VCaP (cell line): ENCODE results near the gene ASAP2.
"Not testable (repeated sequence)": the region's sequence is repeated elsewhere in the genome, so short reads cannot be mapped to it uniquely, and the experiment has no call there.

Source experiments
- H3K27ac ChIP-seq: fragments of 450-650 bp; 2 replicates; pipeline ENCODE4 v1.5.1; 2017
- CTCF ChIP-seq: fragments of 450-650 bp; conservative IDR thresholded peaks from 2 replicates; pipeline ENCODE4 v1.5.1; 2017; ENCODE audit warnings: mild to moderate bottlenecking, moderate library complexity

Gene ASAP2

GRCh38 chr2:9266711-9267110, 60.1 kb downstream of the ASAP2 start:
- TF ChIP-seq CTCF: no peak
- no peak overlapping the region for H3K27ac ChIP-seq

GRCh38 chr2:9267286-9267685, 60.7 kb downstream of the ASAP2 start:
- not testable (repeated sequence) for H3K27ac ChIP-seq

- H3K27ac ChIP-seq: no peak overlapping the region
- no peak for TF ChIP-seq CTCF
Observed at GRCh38 chr2:9268301-9269080, 61.9 kb downstream of the ASAP2 start.

- no peak for TF ChIP-seq CTCF
- H3K27ac ChIP-seq: no peak overlapping the region
Observed at GRCh38 chr2:9269295-9269694, 62.7 kb downstream of the ASAP2 start.

GRCh38 chr2:9269695-9270360, 63.2 kb downstream of the ASAP2 start:
- TF ChIP-seq CTCF: no peak
- no peak overlapping the region for H3K27ac ChIP-seq

GRCh38 chr2:9271091-9271490, 64.5 kb downstream of the ASAP2 start:
- H3K27ac ChIP-seq: no peak overlapping the region
- TF ChIP-seq CTCF: no peak

- H3K27ac ChIP-seq: no peak overlapping the region
- no peak for TF ChIP-seq CTCF
Observed at GRCh38 chr2:9271691-9272090, 65.1 kb downstream of the ASAP2 start.
